OCI-LY3 (cell line): ENCODE results near the gene TEAD1.

Source experiments
- EZH2phosphoT487 ChIP-seq: fragments of 200-600 bp; shearing (Covaris generic); IDR thresholded peaks from 2 replicates; pipeline ENCODE4 v1.6.1; 2018; ENCODE audit warnings: antibody characterized with exemption, mixed run types, low read depth
- TF ChIP-seq, protein P1 (sequence below): fragments of 200-600, 300-600 bp; sonication (generic); IDR thresholded peaks from 2 replicates; pipeline ENCODE4 v1.5.1; 2014; ENCODE audit warnings: antibody characterized with exemption, low read length, low read depth

DNA sequence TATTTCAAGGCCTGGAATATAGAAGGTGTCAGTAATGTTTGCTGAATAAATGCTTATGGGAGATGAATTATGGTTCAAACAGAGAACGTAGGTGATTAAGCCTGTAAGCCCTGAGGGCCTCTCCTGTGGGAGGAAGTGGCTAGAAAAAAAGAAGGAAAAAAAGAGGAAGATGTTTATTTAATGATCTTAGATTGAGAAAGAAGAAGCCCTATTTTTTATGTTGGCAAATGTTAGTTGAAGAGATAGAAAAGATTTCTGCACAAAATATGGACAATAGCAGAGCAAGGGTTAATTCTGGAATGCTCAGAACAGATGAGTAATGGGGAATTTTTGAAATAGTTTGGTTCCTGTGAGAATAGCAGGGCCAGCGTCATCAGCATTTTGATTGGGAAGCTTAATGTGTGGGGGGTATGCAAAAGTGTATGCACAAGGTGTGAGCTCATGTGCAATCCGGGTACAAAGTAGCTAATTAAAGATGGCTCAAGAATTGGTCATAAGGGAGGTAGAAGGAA is 95.7 kb downstream of the TEAD1 start:
- TF ChIP-seq, protein P1, sequence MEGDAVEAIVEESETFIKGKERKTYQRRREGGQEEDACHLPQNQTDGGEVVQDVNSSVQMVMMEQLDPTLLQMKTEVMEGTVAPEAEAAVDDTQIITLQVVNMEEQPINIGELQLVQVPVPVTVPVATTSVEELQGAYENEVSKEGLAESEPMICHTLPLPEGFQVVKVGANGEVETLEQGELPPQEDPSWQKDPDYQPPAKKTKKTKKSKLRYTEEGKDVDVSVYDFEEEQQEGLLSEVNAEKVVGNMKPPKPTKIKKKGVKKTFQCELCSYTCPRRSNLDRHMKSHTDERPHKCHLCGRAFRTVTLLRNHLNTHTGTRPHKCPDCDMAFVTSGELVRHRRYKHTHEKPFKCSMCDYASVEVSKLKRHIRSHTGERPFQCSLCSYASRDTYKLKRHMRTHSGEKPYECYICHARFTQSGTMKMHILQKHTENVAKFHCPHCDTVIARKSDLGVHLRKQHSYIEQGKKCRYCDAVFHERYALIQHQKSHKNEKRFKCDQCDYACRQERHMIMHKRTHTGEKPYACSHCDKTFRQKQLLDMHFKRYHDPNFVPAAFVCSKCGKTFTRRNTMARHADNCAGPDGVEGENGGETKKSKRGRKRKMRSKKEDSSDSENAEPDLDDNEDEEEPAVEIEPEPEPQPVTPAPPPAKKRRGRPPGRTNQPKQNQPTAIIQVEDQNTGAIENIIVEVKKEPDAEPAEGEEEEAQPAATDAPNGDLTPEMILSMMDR, result no peak
- TF ChIP-seq EZH2phosphoT487, result no peak
